T-helper 2 cell treated with Interferon-gamma antibody and Interleukin-4, amounts not matched to agents 5 μg/mL and 100 μg/mL, for 36 hours (primary cell): ENCODE data around the gene NPIPB2.

Experiments used
- DNase-seq: peaks from one replicate; pipeline ENCODE4 v3.0.0; 2021; ENCODE audit warnings: low spot score
- H3K27ac Mint-ChIP-seq: one replicate; pipeline ENCODE4 v1.8.0; 2021; ENCODE audit warnings: mild to moderate bottlenecking, mixed read lengths
- H3K27me3 Mint-ChIP-seq: one replicate; pipeline ENCODE4 v1.8.0; 2021; ENCODE audit warnings: low read depth, mixed read lengths
- H3K36me3 Mint-ChIP-seq: one replicate; pipeline ENCODE4 v1.8.0; 2021; ENCODE audit warnings: low read depth, mixed read lengths
- H3K4me1 Mint-ChIP-seq: one replicate; pipeline ENCODE4 v1.8.0; 2021; ENCODE audit warnings: low read depth, mixed read lengths
- H3K4me3 Mint-ChIP-seq: one replicate; pipeline ENCODE4 v1.8.0; 2022; ENCODE audit warnings: mild to moderate bottlenecking, moderate library complexity, mixed read lengths
- H3K9me3 Mint-ChIP-seq: one replicate; pipeline ENCODE4 v1.8.0; 2021; ENCODE audit warnings: mixed read lengths

NPIPB2 gene

DNA sequence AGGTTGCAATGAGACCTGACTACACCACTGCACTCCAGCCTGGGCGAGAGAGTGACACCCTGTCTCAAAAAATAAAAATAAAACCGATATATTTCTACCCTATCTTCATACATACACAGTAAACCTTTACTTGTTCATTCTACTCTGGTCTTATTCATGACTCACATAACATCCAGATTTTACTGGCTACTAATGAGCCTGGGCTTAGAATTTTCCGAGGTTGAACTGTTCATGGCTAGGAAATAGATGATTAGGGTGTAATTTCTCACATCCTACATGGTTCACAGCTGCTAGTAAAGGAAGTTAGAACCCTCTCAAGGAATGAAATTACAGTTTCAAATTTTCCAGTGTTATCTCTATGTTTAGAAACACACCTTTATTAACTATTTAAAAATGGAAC lies 40.8 kb downstream of the NPIPB2 start:
- Mint-ChIP-seq H3K9me3 (no peaks in the 10 kb centered on the region), H3K27me3 (no peaks in the 10 kb centered on the region), H3K4me3 (no peak overlapping the region), H3K27ac (no peak overlapping the region), H3K4me1 (peaks cover 17% of the 10 kb centered on the region), H3K36me3 (peaks cover 12% of the 10 kb centered on the region)
- no peak for DNase-seq

DNA sequence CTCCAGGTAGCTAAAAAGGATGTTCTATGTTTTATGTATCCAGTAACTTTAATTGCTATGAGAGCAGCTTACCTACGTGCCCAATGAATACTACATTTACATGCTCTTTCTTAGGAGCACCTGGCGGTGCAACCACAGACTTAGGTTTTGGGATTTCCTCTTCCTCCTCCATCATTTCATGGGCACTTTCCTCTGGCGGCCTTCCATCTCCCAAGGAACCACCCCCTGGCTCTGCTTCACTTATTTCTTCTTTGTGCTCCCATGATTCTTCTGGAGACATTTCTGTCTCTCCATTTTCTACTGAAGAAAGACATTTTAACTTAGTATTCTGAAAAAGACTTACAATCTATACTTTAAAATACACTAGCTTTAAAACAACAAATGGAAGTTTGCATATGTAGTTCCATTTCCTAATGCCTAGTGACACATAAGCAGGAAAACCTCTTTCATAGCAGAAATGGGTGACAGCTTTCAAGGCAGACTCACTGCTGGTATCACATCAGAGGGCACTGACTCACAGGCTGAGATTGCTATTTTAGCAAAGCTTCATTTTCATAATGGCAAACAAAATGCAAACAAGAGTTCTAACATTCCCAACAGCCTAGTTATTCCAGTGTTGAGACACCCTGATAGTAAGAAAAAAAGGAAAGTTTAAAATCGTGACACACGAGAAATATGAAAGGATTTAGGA lies 45.2 kb downstream of the NPIPB2 start:
- DNase-seq = no peak
- peaks cover 17% of the 10 kb centered on the region for H3K4me1 Mint-ChIP-seq
- peaks cover 23% of the 10 kb centered on the region for H3K36me3 Mint-ChIP-seq
- no peak overlapping the region for H3K4me3 Mint-ChIP-seq
- no peaks in the 10 kb centered on the region for H3K27me3 Mint-ChIP-seq
- H3K27ac Mint-ChIP-seq = no peak overlapping the region
- no peaks in the 10 kb centered on the region for H3K9me3 Mint-ChIP-seq

DNA sequence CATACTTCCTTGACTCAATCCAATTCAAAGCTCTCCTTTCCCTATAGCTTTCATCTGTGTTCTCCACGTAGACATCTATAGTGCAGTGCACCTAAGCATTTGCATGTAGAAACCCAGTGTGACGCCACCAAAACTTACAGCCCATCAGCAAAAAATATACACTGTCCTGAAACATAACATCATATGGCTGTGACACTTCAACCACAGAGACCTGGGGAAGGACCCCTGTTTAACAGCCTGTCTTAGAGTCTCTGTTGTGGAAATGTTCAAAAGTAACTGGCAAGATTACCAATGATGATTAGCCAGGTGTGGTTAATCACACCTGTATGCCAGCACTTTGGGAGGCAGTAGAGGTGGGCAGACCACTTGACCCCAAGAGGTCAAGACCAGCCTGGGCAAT lies 48.3 kb downstream of the NPIPB2 start:
- peaks cover 4% of the 10 kb centered on the region for H3K4me1 Mint-ChIP-seq
- H3K4me3 Mint-ChIP-seq = no peak overlapping the region
- no peaks in the 10 kb centered on the region for H3K27me3 Mint-ChIP-seq
- H3K36me3 Mint-ChIP-seq = peaks cover 31% of the 10 kb centered on the region
- H3K27ac Mint-ChIP-seq = no peak overlapping the region
- no peaks in the 10 kb centered on the region for H3K9me3 Mint-ChIP-seq
- DNase-seq = no peak

DNA sequence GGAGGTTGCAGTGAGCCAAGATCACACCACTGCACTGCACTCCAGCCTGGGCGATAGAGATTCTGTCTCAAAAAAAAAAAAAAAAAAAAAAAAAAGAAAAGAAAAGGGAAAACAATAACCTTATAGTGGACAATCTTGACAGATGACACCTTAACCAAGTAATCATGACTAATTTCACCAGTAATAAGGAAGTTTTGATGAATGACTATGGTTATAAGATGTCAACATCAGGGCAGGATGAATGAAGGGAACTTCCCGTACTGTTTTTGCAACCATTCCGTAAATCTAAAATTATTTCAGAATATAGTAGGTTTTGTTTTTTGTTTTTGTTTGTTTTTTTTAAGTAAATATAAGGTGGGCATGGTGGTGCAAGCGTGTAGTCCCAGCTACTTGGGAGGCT lies 49.1 kb downstream of the NPIPB2 start:
- Mint-ChIP-seq H3K36me3 (peaks cover 33% of the 10 kb centered on the region), H3K4me3 (no peak overlapping the region), H3K27ac (no peak overlapping the region), H3K9me3 (no peaks in the 10 kb centered on the region), H3K4me1 (peaks cover under 1% of the 10 kb centered on the region), H3K27me3 (no peaks in the 10 kb centered on the region)
- DNase-seq = no peak

DNA sequence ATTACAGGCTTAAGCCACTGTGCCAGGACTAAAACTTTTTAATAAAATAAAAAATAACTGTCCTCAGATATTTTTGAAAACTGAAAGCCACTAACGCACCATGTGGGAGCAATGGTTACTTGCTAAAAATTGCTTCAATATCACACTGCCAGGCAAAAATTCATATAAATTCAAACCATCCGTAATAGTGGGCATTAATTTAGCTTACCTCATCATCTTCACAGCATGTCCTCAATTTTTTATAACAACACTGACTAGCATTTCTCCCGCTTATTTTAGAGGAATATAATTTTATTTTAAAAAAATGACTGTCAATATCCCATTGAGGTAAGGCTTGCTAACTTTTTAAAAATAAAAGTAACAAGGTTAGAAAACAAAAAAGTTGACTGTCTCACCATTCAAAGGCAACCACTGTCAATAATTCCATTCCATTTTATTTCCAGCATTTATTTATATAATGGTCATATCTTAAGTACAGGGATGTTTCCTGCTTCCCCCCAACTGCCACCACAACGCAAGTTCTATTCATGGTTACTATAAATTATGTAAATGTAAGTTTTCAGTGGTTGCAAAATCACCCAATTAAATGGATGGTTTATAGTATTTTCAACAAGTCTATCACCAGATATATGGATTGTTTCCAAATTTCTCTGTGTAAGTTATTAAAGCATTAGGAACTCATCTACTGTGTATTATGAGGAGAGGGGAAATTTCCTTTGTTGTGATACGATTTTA lies 51.4 kb downstream of the NPIPB2 start:
- Mint-ChIP-seq H3K4me1 (no peaks in the 10 kb centered on the region), H3K36me3 (peaks cover 44% of the 10 kb centered on the region), H3K9me3 (no peaks in the 10 kb centered on the region), H3K27me3 (no peaks in the 10 kb centered on the region), H3K4me3 (no peak overlapping the region), H3K27ac (no peak overlapping the region)
- no peak for DNase-seq

DNA sequence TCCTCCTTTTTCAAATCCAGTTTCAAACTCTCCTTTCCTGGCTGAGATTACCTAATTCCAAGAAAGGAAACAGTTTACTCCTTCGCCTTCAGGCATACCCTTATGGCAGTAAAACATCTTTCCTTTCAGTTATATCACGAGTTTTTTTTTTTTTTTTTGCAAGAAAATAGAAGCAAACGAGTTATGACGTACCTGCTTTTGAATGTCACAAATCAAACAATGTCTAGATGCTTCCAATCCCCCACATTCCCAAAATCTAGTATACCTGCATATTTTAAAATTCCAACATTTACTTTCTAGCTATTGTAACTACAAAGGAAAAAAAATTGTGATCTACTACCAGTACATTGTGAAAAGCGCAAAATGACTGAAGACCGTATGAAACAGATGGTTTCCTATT lies 55.0 kb downstream of the NPIPB2 start:
- Mint-ChIP-seq H3K36me3 (peaks cover 42% of the 10 kb centered on the region), H3K27ac (no peak overlapping the region), H3K9me3 (no peaks in the 10 kb centered on the region), H3K4me1 (no peaks in the 10 kb centered on the region), H3K27me3 (no peaks in the 10 kb centered on the region), H3K4me3 (no peak overlapping the region)
- no peak for DNase-seq

DNA sequence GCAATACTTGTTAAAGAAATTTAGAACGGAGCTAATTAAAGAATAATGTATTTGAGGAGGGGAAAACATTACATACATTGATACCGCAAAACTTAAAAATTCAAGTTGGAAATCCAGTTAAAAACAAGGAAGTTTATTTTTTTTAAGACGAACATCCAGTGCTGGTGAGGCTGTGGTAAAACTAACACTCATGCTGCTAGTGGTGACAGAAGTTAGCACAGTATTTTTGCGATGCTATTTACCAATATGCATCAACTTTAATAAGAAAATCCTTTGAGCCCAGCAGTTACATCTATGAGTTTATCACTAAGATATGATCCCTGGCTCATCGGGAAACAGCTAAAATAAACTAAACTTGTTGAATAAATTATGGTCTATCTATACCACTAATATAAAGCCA lies 57.8 kb downstream of the NPIPB2 start:
- Mint-ChIP-seq H3K9me3 (no peaks in the 10 kb centered on the region), H3K4me3 (no peak overlapping the region), H3K27ac (no peak overlapping the region), H3K4me1 (peaks cover 3% of the 10 kb centered on the region), H3K36me3 (peaks cover 49% of the 10 kb centered on the region), H3K27me3 (no peaks in the 10 kb centered on the region)
- no peak for DNase-seq

DNA sequence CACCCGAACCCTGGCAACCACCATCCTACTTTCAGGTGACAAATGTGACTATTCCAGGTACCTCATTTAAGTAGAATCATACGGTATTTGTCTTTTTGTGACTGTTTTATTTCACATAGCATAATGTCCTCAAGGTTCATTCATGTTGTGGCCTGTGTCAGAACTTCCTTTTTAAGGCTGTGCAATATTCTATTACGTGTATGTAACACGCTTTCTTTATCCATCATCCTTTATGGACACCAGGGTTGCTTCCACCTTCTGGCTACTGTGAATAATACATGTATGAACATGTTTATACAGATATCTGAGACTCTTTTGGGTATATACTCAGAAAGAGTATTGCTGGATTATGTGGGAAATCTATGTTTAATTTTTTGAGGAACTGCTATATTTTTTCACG lies 61.8 kb downstream of the NPIPB2 start:
- peaks cover 41% of the 10 kb centered on the region for H3K36me3 Mint-ChIP-seq
- H3K4me3 Mint-ChIP-seq = no peak overlapping the region
- H3K27ac Mint-ChIP-seq = no peak overlapping the region
- no peaks in the 10 kb centered on the region for H3K27me3 Mint-ChIP-seq
- H3K4me1 Mint-ChIP-seq = peaks cover 3% of the 10 kb centered on the region
- DNase-seq = no peak
- no peaks in the 10 kb centered on the region for H3K9me3 Mint-ChIP-seq

DNA sequence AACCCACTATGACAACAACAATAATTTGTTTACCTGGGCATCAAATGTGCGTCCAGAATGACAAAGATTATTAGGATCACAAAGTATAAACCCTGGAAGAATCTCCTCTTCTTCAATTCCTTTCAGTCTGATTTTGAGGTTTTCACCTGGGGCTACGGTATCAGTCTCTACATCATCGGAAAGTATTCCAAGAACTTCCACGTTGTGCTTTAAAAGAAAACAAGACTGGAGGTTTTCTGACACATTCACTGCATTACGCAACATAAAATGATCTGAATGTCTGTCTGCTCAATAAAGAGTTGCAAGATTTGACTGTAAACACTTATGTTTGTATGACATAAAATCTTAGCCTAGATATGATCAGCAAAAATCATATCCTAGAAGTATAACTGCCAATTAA lies 64.5 kb downstream of the NPIPB2 start:
- no peak for DNase-seq
- H3K27me3 Mint-ChIP-seq = no peaks in the 10 kb centered on the region
- H3K27ac Mint-ChIP-seq = no peak overlapping the region
- no peak overlapping the region for H3K4me3 Mint-ChIP-seq
- peaks cover 52% of the 10 kb centered on the region for H3K36me3 Mint-ChIP-seq
- H3K4me1 Mint-ChIP-seq = peaks cover 3% of the 10 kb centered on the region
- no peaks in the 10 kb centered on the region for H3K9me3 Mint-ChIP-seq
